ENCODE results near the gene GATB.

Gene GATB

DNA sequence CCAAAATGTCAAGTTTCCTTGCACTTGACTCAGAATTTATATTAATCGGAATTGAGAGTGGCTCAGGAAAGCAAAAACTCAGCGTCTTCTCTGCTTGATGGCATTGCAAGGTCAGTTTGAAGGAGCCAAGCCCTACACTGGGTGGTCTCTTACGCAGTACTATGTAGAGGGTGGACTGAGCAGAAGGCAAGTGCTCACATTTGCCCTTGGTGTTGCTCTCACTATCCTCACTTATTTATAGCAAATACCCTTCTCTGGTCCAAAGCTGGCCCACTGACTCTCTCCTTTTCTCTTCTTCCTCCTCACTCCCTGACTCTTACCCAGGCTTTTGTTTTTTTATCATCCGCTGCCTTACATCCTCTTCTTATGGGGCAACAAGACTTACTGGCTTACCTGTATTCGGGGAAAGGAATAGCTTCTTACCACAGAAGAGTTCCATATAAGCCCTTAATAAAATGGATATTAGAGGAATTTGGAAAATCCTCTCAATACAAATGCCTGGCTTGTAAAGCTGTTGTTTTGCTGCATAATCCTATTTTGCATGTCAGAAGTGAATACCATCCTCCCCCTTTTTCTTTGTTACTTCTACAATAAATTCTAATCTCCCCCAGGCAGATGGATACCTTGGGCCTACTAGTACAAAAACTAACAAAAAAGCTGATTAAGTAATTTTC is 24.8 kb upstream of the GATB start:
- H3K4me3 ChIP-seq (ENCODE audit: low read depth, low read length): no peak overlapping the region
- TF ChIP-seq, protein P1, sequence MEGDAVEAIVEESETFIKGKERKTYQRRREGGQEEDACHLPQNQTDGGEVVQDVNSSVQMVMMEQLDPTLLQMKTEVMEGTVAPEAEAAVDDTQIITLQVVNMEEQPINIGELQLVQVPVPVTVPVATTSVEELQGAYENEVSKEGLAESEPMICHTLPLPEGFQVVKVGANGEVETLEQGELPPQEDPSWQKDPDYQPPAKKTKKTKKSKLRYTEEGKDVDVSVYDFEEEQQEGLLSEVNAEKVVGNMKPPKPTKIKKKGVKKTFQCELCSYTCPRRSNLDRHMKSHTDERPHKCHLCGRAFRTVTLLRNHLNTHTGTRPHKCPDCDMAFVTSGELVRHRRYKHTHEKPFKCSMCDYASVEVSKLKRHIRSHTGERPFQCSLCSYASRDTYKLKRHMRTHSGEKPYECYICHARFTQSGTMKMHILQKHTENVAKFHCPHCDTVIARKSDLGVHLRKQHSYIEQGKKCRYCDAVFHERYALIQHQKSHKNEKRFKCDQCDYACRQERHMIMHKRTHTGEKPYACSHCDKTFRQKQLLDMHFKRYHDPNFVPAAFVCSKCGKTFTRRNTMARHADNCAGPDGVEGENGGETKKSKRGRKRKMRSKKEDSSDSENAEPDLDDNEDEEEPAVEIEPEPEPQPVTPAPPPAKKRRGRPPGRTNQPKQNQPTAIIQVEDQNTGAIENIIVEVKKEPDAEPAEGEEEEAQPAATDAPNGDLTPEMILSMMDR (IDR thresholded peaks at IDR 0.05; ENCODE audit: borderline replicate concordance, insufficient read depth, low read depth, low read length): no peak

DNA sequence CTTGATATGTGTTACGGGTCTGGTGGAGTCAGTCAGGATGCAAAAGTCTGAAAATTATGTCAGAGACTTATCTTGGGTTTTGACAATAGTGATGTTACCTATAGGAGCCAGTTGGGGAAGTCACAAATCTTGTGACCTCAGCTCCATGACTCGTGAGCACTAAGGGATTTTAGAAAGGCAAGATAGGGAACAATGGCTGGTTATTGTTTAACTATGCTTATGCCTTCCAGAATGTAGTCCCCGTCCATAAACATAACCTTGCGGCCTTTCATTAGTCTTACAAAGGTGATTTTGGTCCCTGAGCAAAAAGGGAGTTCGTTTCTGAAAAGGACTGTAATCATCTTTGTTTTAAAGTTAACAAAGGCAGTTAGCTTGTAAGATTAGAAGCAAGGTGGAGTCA is 23.9 kb upstream of the GATB start:
- H3K4me3 ChIP-seq (ENCODE audit: low read depth, low read length): no peak overlapping the region
- TF ChIP-seq, protein P1 (IDR thresholded peaks at IDR 0.05; ENCODE audit: borderline replicate concordance, insufficient read depth, low read depth, low read length): no peak

DNA sequence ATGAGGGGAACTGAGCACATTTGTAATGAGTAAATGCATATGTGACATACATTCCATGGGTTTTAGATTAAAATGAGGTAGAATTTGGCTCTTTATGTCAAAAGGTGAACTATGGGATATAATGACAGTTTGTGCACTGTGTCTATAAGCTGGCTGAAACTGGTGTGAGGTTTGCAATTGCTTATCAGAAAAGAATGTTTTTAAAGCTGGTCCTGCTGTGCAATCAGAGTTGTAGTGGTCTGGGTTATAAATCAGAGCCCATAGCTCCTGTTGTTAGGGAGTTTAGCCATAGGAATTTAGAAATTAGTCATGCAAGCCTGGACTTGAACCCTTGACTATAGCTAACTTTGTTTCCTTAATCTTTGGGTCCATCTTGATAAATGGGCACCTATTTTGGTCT is 23.1 kb upstream of the GATB start:
- TF ChIP-seq, protein P1 (IDR thresholded peaks at IDR 0.05; ENCODE audit: borderline replicate concordance, insufficient read depth, low read depth, low read length): no peak
- H3K4me3 ChIP-seq (ENCODE audit: low read depth, low read length): no peak overlapping the region

DNA sequence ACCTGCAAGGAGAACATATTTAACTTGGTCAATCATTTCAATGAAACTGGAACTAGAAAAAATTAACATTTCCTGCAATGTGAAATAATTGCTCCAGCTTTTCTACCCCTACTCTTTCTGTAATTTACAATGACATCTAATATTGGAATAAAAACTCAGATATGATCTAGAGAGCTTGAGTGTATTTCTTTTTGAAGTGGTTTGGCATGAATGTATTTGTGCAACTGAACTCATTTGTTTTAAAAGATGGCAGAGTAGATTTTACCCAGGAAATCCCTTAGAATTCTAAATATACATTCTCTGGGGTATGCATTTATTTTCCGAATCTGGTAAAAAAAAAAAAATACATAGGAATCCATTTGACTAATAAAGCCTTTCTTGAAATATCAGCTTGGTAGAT is 21.5 kb upstream of the GATB start:
- no peak overlapping the region for H3K4me3 ChIP-seq (ENCODE audit: low read depth, low read length)
- TF ChIP-seq, protein P1 (IDR thresholded peaks at IDR 0.05; ENCODE audit: borderline replicate concordance, insufficient read depth, low read depth, low read length): no peak

DNA sequence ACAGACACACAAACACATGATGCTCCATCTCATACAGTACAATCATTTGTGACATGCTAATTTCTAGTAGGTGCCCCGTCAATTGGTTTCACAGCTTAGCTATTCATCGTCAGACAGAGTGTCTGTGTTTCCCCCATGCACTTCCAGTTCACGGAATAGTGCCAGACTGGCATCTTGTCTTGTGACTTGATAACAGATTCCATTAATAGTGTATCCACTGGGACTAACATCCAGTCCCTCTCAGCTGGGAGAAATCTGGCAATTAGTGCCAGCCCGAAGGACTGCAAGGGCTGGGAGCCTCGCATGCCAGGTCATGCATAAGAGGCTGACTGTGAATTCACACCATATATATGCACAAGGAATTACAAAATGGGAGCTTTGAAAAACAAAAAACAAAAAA is 20.2 kb upstream of the GATB start:
- TF ChIP-seq, protein P1 (IDR thresholded peaks at IDR 0.05; ENCODE audit: borderline replicate concordance, insufficient read depth, low read depth, low read length): no peak
- no peak overlapping the region for H3K4me3 ChIP-seq (ENCODE audit: low read depth, low read length)

DNA sequence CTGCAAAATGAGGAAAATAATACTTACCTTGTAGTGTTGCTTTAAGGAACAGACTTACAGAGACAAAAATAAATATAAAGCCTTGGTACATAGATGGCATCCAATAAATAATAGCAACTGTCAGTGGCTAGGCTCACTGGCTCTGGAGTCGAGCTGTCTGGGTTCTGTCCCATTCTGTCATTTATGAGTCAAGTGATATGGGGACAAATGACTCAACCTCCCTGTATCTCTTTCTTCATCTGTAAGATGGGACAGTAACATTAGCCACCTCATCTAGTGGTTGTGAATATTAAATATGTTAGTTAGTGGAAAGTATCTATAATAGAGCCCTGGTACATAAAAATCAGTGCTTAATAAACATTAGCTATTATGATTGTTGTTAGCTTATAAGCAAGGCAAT is 16.7 kb upstream of the GATB start:
- TF ChIP-seq, protein P1 (IDR thresholded peaks at IDR 0.05; ENCODE audit: borderline replicate concordance, insufficient read depth, low read depth, low read length): no peak
- no peak overlapping the region for H3K4me3 ChIP-seq (ENCODE audit: low read depth, low read length)

DNA sequence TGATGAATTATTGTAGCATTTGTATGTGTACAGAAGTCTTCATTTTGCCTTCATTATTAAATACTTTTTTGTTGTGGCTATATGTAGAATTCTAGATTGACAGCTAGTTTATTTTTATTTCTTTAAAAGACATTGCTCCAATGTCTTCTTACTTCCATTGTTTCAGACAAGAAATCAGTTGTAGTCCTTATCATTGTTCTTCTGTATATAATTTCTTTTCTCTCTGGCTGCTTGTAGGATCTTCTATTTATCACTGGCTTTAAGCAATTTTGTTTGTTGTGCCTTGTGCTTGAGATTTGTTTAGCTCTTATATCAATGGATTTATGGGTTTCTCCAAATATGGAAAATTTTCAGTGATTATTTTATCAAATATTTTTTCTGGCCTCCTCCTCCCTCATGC is 13.5 kb upstream of the GATB start:
- H3K4me3 ChIP-seq (ENCODE audit: low read depth, low read length): no peak overlapping the region
- TF ChIP-seq, protein P1 (IDR thresholded peaks at IDR 0.05; ENCODE audit: borderline replicate concordance, insufficient read depth, low read depth, low read length): no peak

Measured in GM12875 (cell line).